NCI-H2227 (cell line): ENCODE results near the gene MT1X.

Source experiments
- DNase-seq: peaks from one replicate; lab custom pipeline; 2025; ENCODE audit not compliant: unreplicated experiment; lab: John Stamatoyannopoulos, UW

MT1X gene

DNA sequence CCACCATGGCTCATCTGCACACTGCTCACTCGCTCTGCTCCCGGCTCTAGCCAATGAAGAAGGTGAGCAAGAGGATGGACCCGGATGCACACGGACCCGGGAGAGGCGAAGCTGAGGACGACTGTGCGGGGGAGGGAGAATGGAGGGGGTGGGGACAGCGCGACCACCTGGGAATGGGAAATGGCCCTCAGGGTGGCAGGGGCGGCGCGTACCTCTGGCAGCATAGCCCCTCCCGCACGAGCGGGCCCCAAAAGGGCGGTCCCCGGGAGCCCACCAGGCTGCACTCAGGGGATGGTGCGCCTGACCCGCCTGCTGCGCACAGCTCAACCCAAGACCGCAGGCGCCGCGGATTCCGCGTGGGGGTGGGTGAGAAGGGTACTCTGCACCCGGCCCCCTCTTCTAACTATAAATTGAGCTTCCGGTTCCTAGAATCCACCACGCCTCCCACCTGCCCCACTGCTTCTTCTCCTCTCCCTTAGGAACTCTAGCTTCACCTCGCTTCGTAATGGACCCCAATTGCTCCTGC, 6.5 kb upstream of the MT1X start:
- DNase-seq = peak; percentile 71

DNA sequence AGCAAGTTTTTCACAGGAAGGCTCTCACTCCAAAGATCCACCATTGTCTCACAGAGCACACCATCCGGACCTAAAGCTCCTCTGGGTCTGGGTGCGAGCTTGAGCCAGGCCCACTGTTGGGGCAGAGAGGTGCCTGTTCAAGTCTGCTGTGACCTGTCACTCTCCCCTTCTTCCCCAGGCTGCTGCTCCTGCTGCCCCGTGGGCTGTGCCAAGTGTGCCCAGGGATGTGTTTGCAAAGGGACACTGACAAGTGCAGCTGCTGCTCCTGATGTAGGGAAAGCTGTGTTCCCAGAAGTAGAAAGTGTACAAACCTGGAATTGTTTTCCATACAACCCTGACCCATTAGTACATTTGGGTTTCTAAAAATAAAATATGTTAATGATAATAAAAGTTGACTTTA, 4.8 kb upstream of the MT1X start:
- DNase-seq = no peak

DNA sequence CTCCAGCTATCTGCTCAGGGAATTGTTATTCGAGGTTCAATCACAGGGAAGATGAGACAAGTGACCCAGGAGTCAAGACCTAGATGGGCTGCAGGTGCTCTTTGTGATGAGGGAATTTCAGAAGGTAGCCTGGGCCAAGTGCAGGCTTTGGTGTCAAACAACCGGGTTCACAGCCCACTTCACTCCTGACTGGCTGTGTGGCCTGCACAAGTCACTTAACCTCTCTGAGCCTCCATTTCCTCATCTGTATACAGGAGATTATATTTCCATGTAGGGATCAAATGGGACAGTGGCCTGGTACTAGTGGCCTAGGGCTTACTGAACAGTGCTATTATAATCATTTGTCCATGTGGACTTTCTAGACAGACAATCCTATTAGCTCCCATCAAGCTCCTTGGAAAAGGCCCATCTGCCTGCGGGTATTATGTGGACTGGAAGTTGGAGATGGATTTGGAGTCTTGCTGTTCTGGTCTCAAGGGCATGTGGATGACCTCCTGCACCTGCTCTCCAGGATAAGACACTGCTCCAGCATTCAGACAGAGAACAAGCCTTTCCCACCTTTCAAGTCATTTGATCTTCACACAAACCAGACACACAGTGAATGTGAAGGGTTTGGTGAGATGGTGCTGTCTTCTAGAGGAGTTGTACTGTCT, 3.1 kb upstream of the MT1X start:
- no peak for DNase-seq

DNA sequence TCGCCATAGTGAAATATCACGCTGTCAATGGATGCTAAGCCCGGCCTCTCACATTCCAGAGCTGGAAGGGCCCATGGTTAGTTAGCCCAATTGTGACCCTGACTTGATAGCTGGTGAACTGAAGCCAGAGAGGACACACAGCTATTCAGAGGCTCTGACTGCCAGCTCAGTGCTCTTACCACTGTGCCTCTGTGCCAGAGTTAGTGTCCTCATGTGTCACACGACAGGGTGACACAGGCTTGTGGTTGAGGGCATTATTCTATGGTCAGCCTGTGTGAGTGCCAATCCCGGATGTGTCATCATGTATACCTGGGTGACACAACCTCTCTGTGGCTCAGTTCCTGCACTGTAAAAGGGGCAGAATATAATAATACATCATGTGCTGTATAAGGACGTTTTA, 2.5 kb upstream of the MT1X start:
- DNase-seq = no peak

DNA sequence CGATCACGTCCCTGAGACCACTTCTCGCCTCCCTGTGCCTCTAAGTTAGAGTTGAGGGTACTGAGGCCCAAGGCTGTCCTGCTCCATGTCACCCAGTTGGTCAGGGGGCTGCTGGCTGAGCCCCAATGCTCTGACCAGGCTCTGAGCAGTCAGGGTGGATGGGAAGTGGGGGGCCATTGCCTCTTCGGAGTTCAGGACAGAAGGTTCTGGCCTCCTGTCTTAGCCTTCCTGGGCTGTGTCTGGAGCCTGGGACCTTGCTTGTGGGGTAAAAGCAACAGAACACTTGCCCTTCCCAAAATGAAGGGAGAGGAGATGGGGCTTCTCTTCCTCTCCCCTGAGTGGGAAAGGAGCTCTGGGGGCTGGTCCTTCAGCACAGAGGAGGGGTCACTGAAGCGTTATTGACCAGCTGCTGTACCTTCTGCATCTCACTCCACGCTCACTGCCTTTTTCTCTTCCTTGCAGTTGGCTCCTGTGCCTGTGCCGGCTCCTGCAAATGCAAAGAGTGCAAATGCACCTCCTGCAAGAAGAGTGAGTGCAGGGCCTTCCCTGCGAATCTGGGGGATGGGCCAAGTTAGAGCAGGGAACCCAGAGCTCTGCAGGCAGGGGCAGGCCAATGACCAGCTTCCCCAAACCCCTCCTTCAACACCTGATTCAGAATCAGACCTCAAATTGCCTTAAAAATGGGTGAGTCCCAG, 580 bp downstream of the MT1X start:
- no peak for DNase-seq

DNA sequence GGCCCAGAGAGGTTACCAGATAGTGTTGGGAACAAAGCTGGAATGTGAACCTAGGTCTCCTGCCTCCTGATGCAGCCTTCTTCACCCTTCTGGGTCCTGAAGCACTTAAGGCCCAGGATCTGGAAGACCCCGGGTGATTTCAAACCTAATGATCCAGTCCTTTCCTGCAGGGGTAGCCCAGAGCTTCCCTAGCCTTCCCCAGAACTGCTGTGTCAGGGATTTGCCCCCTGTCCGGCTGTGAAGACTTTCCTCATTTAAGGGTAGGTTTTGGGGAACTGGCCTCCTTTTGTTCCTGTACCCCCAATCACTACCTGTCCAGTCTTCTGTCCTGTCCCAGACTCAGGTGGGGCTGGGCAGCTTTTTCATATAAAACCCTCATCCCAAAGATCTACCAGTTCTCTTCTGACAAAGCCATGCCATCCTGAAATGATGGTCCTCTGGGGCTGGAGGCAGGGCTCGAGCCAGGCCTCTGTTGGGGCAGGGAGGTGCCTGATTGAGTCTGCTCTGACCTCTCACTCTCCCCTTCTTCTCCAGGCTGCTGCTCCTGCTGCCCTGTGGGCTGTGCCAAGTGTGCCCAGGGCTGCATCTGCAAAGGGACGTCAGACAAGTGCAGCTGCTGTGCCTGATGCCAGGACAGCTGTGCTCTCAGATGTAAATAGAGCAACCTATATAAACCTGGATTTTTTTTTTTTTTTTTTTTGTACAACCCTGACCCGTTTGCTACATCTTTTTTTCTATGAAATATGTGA, 1.3 kb downstream of the MT1X start:
- DNase-seq = no peak

DNA sequence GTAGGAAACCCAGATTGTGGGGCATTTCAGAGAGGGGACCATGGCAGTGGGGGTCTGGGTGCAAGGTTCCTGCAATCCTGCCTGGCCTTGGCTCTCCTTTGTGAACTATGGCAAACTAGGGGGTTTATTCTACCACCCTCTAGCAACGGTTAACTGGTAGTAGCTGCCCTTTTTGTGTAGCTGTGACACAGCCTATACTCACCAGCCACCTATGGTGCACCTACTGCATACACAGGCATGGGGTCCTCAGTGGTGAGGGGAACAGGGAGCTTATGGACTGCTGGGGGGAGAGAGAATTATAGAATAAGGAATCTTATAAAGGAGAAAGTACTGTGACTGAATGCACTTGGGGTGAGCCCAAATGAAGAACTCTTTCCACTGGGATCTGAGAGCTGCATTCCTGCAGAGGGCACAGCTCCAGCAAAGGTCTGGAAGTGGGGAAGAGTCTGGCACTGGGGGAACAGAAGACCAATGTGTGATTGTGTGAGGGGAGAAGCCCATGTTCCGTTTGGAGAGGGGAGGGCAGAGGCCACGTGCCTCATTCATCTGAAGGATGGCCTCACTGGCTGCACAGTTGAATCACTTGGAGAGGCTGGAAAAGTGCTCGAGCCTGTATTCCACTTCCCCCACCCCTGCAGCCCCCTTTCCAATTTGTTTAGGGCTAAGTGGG, 2.1 kb downstream of the MT1X start:
- no peak for DNase-seq

DNA sequence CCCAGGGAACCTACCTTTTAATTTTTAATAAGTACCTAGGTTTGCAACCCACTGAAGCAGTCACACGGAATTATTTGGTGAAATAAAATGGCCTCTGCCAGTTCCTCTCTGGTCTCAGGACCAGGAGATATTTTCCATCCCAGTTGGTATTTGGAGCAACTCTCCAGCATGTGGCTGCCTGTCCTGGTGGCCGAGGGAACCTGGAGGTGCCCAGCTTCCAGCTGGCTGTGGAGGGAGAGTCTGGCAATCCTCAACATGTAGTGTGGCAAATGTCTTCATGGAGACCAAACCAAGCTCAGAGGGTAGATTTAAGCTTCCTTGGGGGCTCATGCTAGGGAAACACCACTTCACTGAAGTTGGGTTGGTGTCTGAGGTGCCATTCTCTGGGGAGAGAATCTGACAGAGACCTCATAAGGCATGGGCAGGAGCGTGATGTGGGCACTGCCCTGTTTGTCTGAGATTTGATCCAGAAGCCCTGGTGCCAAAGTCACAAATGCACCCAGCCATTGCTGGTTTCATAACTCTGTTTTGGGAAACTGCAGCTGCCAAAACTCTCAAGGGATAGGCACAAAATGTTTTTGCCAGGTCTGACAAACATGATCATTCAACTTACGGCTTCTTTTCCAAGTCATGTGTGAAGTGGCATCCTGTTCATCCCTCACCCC, 2.8 kb downstream of the MT1X start:
- no peak for DNase-seq

DNA sequence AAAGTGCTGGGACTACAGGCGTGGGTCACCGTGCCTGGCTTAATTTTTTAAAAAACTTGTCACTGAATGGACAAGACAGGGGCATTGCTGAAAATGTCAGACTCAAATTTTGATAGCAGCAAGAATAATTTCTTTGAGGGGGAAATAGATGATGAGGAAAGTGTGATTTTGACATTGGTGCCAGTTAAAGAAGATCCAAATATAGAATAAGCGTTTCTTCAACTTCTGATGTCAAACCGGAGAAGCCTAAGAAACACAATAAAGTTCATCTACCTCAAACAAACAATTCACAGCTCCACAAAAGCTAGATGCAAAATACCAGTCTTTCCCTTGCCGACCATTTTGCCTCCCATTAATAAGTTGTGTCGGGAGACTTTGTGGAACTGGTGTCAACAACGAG, 4.5 kb downstream of the MT1X start:
- no peak for DNase-seq

DNA sequence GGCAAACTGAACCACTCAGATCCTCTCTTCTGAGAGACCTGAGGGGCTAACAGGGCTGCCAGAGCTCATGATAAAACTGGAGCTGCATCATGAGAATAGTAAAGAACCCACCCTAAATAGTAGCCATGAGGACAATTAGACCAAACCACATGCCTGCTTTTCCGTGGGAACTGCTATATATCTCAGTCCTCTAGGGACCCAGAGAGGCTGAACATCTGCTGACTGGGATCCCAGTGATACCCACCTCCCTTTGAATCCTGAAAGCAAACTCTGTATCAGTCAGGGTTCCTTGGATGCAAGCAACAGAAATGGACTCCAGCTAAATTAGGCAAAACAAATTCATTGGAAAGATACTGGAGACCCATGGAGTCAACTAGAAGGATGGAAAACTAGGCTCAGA, 6.5 kb downstream of the MT1X start:
- no peak for DNase-seq

DNA sequence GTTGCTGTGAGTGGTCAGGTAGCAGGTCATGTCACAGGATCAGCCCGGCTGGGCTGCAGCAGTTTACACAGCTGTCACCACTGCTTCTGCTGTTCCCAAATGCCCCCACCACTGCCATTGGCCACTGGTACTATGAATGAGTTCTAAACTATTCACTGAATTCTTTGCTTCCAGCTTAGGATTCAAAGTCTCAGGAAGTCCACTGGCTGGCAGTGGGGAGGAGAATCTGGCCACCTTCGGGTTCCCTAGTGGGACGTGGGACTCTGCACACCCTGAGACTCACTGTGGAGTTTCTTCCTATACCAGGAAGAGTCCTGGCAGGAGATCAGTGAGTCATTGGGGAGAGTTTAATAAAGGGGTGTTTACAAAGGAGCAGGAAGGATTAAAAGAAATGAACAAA, 6.9 kb downstream of the MT1X start:
- DNase-seq = no peak

DNA sequence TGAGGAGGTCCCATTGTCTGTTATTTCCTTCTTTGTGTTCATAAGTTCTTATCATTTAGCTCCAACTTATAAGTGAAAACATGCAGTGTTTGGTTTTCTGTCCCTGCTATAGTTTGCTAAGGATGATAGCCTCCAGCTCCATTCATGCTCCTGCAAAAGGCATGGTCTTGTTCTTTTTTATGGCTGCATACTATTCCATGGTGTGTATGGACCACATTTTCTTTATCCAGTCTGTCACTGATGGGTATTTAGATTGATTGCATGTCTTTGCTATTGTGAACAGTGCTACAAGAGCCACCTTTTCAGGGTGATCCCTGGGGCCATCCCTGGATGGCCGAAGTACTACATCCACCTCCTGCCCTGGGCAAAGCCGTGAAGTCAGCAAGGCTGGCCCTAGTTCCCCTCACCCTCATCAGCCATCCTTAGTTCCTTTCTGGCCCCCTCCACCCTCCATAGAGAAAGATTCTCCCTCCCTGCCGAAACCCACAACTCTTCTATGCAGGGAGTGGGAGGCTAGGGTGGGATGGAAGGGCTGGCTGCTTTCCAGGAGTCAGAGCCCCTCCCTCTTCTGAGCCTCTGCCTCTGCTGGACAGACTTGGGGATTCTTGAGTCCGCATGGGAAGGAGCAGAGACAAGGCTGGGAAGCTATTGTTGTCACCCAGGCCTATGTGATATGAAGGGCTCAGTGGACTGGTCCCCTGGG, 8.3 kb downstream of the MT1X start:
- no peak for DNase-seq

DNA sequence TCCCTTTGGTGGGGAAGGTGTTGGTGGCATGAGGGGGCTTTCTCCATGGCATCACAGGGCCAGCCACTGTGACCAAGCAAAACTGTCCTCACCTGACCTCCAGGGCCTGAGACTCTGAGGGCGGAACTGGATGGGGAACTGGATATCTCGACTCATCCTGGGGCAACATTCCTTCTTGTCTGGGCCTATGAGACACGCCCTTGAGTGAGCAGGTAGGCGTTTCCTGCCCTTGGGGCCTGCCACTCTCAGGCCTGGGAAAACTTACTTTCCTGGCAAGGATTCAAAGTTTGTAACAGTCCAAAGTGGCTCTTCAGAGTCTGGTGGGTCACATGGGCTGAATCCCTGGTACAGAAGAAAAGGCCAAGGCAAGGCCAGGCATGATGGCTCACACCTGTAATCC, 9.6 kb downstream of the MT1X start:
- no peak for DNase-seq

DNA sequence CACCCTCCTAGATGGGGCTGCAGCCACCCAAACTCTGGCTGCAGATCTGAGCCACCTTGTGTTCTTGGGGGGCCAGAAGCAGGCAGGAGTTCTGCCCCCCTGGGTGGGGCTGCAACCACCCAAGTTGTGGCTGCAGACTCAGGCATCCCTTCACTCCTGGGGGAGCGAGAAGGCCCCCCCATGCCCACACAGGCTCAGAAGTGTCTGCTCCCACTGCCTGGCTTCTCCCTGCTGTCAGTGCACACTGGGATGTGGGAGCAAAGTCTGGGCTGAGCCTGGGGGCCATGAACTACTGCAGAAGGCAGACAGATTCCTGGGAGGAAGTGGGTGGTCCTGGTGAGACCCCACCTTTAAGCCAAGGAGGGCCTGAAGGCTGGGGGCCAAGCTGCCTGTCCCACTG, 13.0 kb downstream of the MT1X start:
- no peak for DNase-seq

DNA sequence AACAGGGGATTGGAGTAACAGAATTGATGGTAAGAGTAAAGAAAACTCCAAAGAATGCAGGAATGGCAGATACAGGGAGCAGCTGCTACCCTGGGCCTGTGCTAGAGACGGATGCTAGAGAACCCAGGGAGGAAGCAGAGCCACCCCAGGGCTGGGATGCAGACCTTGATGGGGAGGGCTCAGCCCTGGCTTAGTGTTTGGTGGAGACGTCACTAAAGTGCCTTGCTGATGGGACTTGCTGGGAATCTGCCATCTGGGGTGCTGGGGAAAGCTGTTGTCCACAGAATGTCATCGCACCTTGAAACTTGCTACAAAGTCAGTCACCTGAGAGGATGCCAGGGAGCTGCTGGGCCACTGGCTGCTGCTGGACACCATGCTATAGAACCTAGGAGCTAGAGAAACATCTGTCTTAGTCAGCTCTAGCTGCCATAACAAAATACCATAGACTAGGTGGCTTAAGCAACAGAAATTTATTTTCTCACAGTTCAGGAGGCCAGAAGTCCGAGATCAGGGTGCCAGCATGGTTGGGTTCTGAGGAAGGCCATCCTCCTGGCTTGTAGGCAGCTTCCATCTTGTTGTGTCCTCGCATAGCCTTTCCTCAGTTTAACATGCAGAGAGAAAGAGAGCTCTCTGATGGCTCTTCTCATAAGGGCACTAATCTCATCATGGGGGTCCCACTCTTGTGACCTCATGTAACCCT, 15.3 kb downstream of the MT1X start:
- DNase-seq = no peak

DNA sequence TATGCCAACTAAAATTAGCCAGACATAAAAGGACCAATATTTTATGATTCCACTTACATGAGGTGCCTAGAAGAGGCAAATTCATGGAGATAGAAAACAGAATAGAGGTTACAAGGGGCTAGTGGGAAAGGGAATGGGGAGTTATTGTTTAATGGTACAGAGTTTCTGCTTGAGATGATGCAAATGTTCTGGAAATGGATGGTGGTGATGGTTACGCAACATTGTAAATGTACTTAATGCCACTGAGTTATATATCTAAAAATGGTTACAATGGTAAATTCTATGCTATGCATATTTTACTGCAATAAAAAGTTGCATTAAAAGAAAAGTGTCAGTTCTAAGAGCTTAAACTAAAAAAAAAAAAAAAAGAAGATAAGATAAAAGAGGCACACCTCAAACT, 17.9 kb downstream of the MT1X start:
- DNase-seq = no peak

DNA sequence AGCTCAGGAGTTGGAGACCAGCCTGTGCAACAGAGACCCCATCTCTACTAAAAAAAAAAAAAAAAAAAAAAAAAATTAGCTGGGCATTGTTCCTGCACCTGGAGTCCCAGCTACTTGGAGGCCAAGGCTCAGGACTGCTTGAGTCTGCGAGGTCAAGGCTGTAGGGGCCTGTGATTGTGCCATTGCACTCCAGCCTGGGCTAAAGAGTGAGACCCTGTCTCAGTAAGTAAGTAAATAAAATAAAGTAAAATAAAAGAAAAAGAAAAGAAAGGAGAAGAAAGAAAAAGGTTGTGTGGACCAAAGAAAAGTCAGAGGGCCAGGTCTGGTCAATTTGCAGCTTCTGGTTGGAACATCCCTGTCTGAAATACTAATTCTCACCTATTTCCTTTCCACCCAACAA, 18.4 kb downstream of the MT1X start:
- no peak for DNase-seq

DNA sequence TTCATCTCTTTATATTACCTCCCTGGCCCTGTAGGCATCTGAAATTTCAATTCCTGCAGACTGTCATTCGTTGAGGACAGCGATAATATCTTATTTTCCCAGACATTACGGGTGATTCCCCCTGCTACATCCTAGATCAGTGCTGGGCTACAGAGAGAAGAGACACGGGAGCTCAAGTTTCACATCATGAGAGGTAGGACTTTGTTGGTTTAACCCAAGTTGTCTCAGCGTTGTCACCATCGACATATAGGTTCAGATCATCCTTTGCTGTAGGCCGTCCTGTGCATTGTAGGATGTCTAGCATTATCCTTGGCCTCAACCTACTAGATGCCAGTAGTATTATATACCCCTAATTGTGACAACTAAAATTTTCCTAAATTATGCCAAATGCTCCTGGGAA, 19.3 kb downstream of the MT1X start:
- no peak for DNase-seq

DNA sequence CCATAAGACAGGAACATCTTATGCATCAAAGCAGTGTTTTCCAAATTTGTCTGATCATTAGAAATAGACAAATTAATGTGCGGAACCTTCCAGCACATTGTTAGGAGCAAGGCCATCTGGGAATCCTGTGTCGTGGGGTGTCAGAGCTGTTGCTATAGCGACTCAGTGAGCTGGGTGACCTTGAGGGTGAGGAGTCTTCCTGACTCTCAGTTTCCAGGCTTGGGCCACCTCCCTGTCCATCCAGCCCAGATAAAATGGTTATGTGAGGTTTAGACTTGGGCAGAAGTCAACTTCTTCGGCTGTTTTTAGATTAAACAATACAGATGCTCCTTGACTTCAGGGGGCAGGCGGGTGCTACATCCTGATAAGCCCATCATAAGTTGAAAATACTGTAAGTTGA, 20.6 kb downstream of the MT1X start:
- DNase-seq = no peak
